T-cell (primary cell): ENCODE data around the gene TOMM7. TPM values are rescaled to one million over a fixed set of nuclear protein-coding genes. Genes with fewer than 3 reads are reported as not detected.

Experiments
- ATAC-seq, 4 experiments: fragments of 200-7000 bp in 3 of 4; fragments of 150-1000 bp in 1 of 4; cut with Tn5 transposase; replicated peaks in 1 of 4; 1 replicate in 3 of 4; 2 replicates in 1 of 4; pipeline ENCODE4 v1.10.0; 2021; ENCODE audit warnings: moderate library complexity in 3 of 4, mild to moderate bottlenecking in 2 of 4, moderate number of reproducible peaks in 1 of 4
- CTCF ChIA-PET, 2 donors: fragments of 300-600 bp; sonication (Branson Sonifier 250); formaldehyde crosslinking; loops; one replicate each; lab custom pipeline; 2022; ENCODE audit warnings: antibody characterized with exemption in 2 of 2; lab: Charles Lee
- POLR2A ChIA-PET, 2 donors: fragments of 300-600 bp; sonication (Branson Sonifier 250); formaldehyde crosslinking; loops; one replicate each; lab custom pipeline; 2022; ENCODE audit warnings: antibody characterized with exemption in 2 of 2; lab: Charles Lee
- DNase-seq, 35 experiments: peaks; one replicate each; pipeline versions ENCODE4 v3.0.0 to v3.0.0-alpha.2; 2013 to 2023
- H3K27ac ChIP-seq: one replicate; pipeline ENCODE4 v1.5.1; 2013; ENCODE audit warnings: low read length
- H3K27me3 ChIP-seq, 2 experiments: replicated peaks in 1 of 2; 1 replicate in 1 of 2; 2 replicates in 1 of 2; pipeline versions ENCODE4 v1.6.1 to v1.7.0; 2013; ENCODE audit warnings: low read length in 1 of 2, mixed read lengths in 1 of 2; ENCODE audit not compliant: control insufficient read depth in 2 of 2, insufficient read depth in 2 of 2; ENCODE audit errors: extremely low read depth in 1 of 2
- H3K36me3 ChIP-seq, 2 donors: 1 replicate in 1 of 2; 2 replicates in 1 of 2; pipeline versions ENCODE4 v1.6.1 to v1.7.0; 2013; ENCODE audit warnings: low read length in 1 of 2; ENCODE audit not compliant: control insufficient read depth in 2 of 2, insufficient read depth in 1 of 2; ENCODE audit errors: extremely low read depth in 1 of 2
- H3K4me1 ChIP-seq, 2 experiments: 1 replicate in 1 of 2; 2 replicates in 1 of 2; pipeline versions ENCODE4 v1.6.1 to v1.7.0; 2013; ENCODE audit warnings: low read length in 2 of 2, mixed read lengths in 1 of 2; ENCODE audit not compliant: insufficient read depth in 2 of 2, control insufficient read depth in 1 of 2; ENCODE audit errors: extremely low read depth in 1 of 2
- H3K4me3 ChIP-seq, 2 donors: 1 replicate in 1 of 2; 2 replicates in 1 of 2; pipeline versions ENCODE4 v1.5.1 to v1.7.0; 2013; ENCODE audit warnings: mild to moderate bottlenecking in 2 of 2, low read length in 1 of 2, moderate library complexity in 1 of 2; ENCODE audit not compliant: control insufficient read depth in 1 of 2; ENCODE audit errors: extremely low read depth in 1 of 2
- H3K9me3 ChIP-seq: 2 replicates; pipeline ENCODE4 v1.7.0; 2013
- H3K27ac Mint-ChIP-seq, 2 donors: one replicate each; pipeline ENCODE4 v1.8.0; 2020 to 2021; ENCODE audit warnings: mild to moderate bottlenecking in 2 of 2, mixed read lengths in 2 of 2
- H3K27me3 Mint-ChIP-seq, 2 donors: one replicate each; pipeline ENCODE4 v1.8.0; 2021 to 2022; ENCODE audit warnings: mixed read lengths in 2 of 2
- H3K36me3 Mint-ChIP-seq: one replicate; pipeline ENCODE4 v1.8.0; 2021; ENCODE audit warnings: mixed read lengths
- H3K4me1 Mint-ChIP-seq, 3 donors: one replicate each; pipeline ENCODE4 v1.8.0; 2020 to 2022; ENCODE audit warnings: mixed read lengths in 3 of 3, mild to moderate bottlenecking in 1 of 3
- H3K4me3 Mint-ChIP-seq, 3 donors: one replicate each; pipeline ENCODE4 v1.8.0; 2020 to 2022; ENCODE audit warnings: mild to moderate bottlenecking in 3 of 3, mixed read lengths in 3 of 3, moderate library complexity in 3 of 3
- H3K9me3 Mint-ChIP-seq, 3 donors: one replicate each; pipeline ENCODE4 v1.8.0; 2020 to 2022; ENCODE audit warnings: mixed read lengths in 3 of 3
- WGBS: methylation state at CpG from one replicate; pipeline ENCODE4 v1.1.5; 2013; ENCODE audit warnings: missing lambda C conversion rate; ENCODE audit not compliant: insufficient coverage; 5-methylcytosine and 5-hydroxymethylcytosine counted together
- total RNA-seq, 35 experiments: library from RNA in 6 of 35; stranded (reverse) in 6 of 35; fragments of 120-200 nt in 1 of 35; gene quantifications; one replicate each; pipeline versions ENCODE4 v1.2.1 to v1.2.4 and lab custom pipeline; 2013 to 2026

TOMM7 gene
- total RNA-seq, 5 donors from 2014 or later (not counting 1 experiment from before 2014, with no cell fraction given) = 532 to 695 (median 613) TPM

DNA sequence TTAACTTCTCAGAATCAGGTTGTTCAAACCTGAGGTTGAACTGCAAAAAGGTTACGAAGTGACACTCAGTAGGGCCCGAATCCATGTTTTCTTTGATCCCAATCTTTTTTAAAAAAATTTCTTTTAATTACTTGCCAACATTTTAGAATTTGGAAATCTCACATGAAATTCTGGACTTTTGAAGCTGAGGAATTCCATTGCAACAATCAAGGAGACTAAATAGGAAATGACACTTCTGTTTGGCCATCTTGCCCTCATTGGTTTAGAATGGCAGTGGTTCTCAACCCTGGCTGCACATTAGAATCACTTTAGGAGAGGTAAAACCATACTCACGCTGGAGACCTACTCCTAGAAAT, 471 bp upstream of the TOMM7 start:
- peaks cover 8 to 12% of the 10 kb centered on the region in 2 experiments for H3K27me3 ChIP-seq
- peaks cover 15 to 21% of the 10 kb centered on the region in 2 donors for H3K27me3 Mint-ChIP-seq
- no peaks in the 10 kb centered on the region for H3K9me3 ChIP-seq
- peak overlapping the region; percentile 93 to 99 (median 98) for H3K4me3 Mint-ChIP-seq
- peak overlapping the region; percentile 91 for H3K27ac ChIP-seq
- H3K27ac Mint-ChIP-seq = peak overlapping the region; percentile 97 to 99
- ATAC-seq (peak in 3 of 4 experiments; percentile 12 to 17 (median 14)), DNase-seq (peak in 1 of 35 experiments; percentile 4)
- H3K36me3 ChIP-seq = no peaks in the 10 kb centered on the region
- H3K36me3 Mint-ChIP-seq = peaks cover 2% of the 10 kb centered on the region
- ChIA-PET POLR2A (interaction anchor here in 1 of 2 donors (0.6 to 1.0 kb wide), 4 partner anchors 13 to 37 kb away, joined by 3 to 4 read pairs (median 3); no protein-coding TSS in a partner anchor), CTCF (interaction anchor here (0.7 to 1.9 kb wide), 5 partner anchors 30 to 905 kb away, joined by 3 to 8 read pairs (median 4); no protein-coding TSS in a partner anchor)
- H3K4me3 ChIP-seq = peak overlapping the region; percentile 99 to 100
- H3K4me1 Mint-ChIP-seq = peaks cover 38 to 41% (median 39%) of the 10 kb centered on the region in 3 donors
- H3K4me1 ChIP-seq = peaks cover 15 to 27% of the 10 kb centered on the region in 2 experiments
- H3K9me3 Mint-ChIP-seq = no peaks in the 10 kb centered on the region
- 40% methylated on average over 1 of the region's 3 CpGs for WGBS

DNA sequence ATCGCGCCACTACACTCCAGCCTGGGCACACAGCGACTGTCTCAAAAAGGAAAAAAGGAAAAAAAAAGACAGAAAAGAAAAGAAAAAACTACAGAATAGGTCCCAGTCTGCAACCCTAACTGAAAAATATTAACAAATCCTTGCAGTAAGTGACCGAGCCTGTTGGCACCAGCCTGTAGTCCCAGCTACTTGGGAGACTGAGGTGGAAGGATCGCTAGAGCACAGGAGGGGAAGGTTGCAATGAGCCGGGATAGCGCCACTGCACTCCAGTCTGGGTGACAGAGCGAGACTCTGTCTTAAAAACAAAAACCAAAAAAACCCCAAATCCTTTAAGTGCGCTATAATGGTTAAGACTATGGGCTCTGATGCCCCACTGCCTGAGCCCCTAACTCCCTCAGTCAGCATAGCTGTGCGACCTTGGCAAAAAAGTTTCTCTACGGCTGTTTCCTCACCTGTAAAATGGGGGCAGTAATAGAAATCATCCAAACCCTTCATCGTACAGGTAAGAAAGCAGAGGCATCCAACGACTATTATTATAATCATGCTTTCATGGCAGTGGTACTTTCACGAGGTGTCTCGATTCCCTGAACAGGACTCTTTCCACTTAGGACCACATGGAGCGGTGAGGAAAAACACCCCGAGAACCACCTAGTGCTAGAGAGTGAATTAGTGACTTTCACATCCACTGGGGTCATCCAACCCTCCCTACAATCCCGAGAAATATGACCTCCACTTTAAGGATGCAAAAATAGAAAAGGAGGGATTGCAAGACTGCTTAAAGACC, 755 bp downstream of the TOMM7 start:
- Histone ChIP-seq H3K27ac (peak overlapping the region; percentile 91), H3K4me3 (peak overlapping the region; percentile 99 to 100), H3K36me3 (peaks cover 0 to 10% of the 10 kb centered on the region in 2 donors), H3K4me1 (peaks cover 15 to 27% of the 10 kb centered on the region in 2 experiments), H3K27me3 (peaks cover 7 to 12% of the 10 kb centered on the region in 2 experiments), H3K9me3 (no peaks in the 10 kb centered on the region)
- Mint-ChIP-seq H3K27ac (peak overlapping the region; percentile 97 to 99), H3K27me3 (peaks cover 12 to 18% of the 10 kb centered on the region in 2 donors), H3K4me3 (peak overlapping the region; percentile 93 to 99 (median 98)), H3K4me1 (peaks cover 44 to 49% (median 45%) of the 10 kb centered on the region in 3 donors), H3K9me3 (no peaks in the 10 kb centered on the region), H3K36me3 (peaks cover 11% of the 10 kb centered on the region)
- DNase-seq (peak in 5 of 35 experiments; percentile 1 to 31 (median 3)), ATAC-seq (peak in 1 of 4 experiments; percentile 6)
- POLR2A ChIA-PET = interaction anchor here in 1 of 2 donors (0.5 kb wide), 1 partner anchor 36 kb away, joined by 3 read pairs; no protein-coding TSS in a partner anchor
- 32% methylated on average over 5 of the region's 18 CpGs for WGBS
- CTCF ChIA-PET = interaction anchor here in 1 of 2 donors (0.6 to 1.9 kb wide), 2 partner anchors 233 to 1437 kb away, joined by 3 to 8 read pairs; no protein-coding TSS in a partner anchor

DNA sequence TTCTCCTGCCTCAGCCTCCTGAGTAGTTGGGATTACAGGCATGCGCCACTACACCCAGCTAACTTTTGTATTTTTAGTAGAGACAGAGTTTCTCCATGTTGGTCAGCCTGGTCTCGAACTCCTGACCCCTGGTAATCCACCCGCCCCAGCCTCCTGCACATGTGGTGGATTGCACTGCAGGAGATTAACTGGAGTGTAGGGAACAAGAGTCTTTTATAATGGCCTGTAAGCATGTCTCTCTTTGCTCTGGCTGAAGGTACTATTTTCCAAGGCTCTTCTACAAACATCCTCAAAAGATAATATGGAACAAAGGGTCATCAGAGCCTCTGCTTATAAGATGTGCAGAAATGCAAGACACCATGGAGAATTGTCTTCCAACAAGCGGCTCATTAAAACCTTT, 3.2 kb downstream of the TOMM7 start:
- Histone ChIP-seq H3K4me1 (peaks cover 16 to 27% of the 10 kb centered on the region in 2 experiments), H3K27ac (no peak overlapping the region), H3K9me3 (no peaks in the 10 kb centered on the region), H3K4me3 (no peak overlapping the region), H3K36me3 (peaks cover 6 to 34% of the 10 kb centered on the region in 2 donors), H3K27me3 (peaks cover 0 to 6% of the 10 kb centered on the region in 2 experiments)
- no peak overlapping the region for H3K4me3 Mint-ChIP-seq
- H3K36me3 Mint-ChIP-seq = peaks cover 24% of the 10 kb centered on the region
- POLR2A ChIA-PET = no interaction called here
- ATAC-seq (no peak), DNase-seq (no peak)
- H3K4me1 Mint-ChIP-seq = peaks cover 51 to 65% (median 63%) of the 10 kb centered on the region in 3 donors
- no peak overlapping the region for H3K27ac Mint-ChIP-seq
- peaks cover 1 to 8% of the 10 kb centered on the region in 2 donors for H3K27me3 Mint-ChIP-seq
- WGBS = 100% methylated on average over 1 of the region's 4 CpGs
- H3K9me3 Mint-ChIP-seq = no peaks in the 10 kb centered on the region
- CTCF ChIA-PET = no interaction called here

DNA sequence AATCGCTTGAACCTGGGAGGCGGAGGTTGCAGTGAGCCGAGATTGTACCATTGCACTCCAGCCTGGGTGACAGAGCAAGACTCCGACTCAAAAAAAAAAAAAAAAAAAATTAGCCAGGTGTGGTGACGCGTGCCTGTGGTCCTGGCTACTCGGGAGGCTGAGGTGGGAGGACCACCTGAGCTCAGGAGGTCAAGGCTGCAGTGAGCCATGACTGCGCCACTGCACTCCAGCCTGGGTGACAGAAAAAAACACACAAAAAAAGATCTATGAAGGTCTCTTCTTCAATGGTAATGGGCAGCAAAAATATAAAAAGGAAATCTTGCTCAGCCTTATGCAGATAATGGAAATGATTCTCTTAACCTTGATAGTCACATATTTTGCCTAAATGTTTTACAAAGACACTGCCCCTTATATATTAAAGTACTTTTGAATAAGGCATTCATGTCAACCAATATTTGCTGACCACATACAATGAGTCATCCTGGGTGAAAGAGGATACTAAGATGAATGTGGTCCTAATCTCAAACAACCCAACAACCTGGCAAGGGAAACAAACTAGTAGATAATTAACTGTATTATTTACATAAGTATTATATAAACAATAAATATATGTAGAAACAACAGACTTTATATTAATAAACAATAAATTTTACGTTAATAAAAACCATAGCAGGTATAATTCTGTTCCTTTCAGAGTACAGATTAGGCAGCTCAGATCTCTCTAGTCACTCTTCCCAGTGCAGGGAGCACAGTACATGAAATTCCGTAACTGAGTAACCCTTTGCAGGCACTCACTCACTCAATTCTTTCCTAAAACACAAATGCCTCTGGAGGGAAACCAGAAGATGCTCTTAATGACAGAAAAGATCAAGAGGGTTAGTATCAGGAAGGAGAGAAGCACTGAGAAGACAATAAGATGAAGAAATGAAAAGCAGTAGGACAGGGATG, 8.1 kb downstream of the TOMM7 start:
- Mint-ChIP-seq H3K36me3 (peaks cover 46% of the 10 kb centered on the region), H3K4me3 (no peak overlapping the region), H3K9me3 (no peaks in the 10 kb centered on the region), H3K4me1 (peaks cover 22 to 35% (median 34%) of the 10 kb centered on the region in 3 donors), H3K27me3 (no peaks in the 10 kb centered on the region), H3K27ac (no peak overlapping the region)
- Histone ChIP-seq H3K4me3 (no peak overlapping the region), H3K36me3 (peaks cover 6 to 55% of the 10 kb centered on the region in 2 donors), H3K27me3 (no peaks in the 10 kb centered on the region), H3K9me3 (no peaks in the 10 kb centered on the region), H3K4me1 (peaks cover 0 to 2% of the 10 kb centered on the region in 2 experiments), H3K27ac (no peak overlapping the region)
- WGBS = 100% methylated on average over 2 of the region's 10 CpGs
- CTCF ChIA-PET = interaction anchor here in 1 of 2 donors (0.6 to 0.7 kb wide), 2 partner anchors 35 to 145 kb away, joined by 3 to 4 read pairs; no protein-coding TSS in a partner anchor
- no peak for ATAC-seq
- DNase-seq = no peak
- POLR2A ChIA-PET = interaction anchor here (0.6 kb wide), 2 partner anchors 199 to 318 kb away, joined by 3 to 5 read pairs; no protein-coding TSS in a partner anchor

DNA sequence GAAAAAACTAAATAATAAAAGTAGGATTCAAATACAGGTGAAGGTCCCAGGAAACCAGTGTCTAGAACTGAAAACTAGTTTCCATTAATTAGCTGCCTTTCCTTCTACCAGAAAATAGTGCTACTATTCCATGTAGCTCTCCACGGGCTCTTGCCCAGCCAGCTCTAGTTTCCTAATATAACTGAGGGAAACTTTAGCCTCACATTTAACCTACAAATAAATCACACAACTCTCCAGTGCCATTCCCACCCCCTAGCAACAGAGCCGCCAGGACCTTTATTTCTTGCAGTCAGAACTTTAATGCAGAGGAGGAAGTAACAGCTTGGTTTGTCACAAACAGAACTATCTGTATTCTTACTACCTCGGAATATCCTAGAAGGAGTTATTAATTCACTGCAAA, 10.3 kb downstream of the TOMM7 start:
- CTCF ChIA-PET = interaction anchor here in 1 of 2 donors (0.5 kb wide), 1 partner anchor 21 kb away, joined by 3 read pairs; no protein-coding TSS in a partner anchor
- DNase-seq (no peak), ATAC-seq (no peak)
- Mint-ChIP-seq H3K36me3 (peaks cover 37% of the 10 kb centered on the region), H3K9me3 (no peaks in the 10 kb centered on the region), H3K4me3 (no peak overlapping the region), H3K27me3 (no peaks in the 10 kb centered on the region), H3K27ac (no peak overlapping the region), H3K4me1 (peaks cover 7 to 19% (median 19%) of the 10 kb centered on the region in 3 donors)
- Histone ChIP-seq H3K27ac (no peak overlapping the region), H3K4me1 (peaks cover 0 to 2% of the 10 kb centered on the region in 2 experiments), H3K36me3 (peaks cover 6 to 50% of the 10 kb centered on the region in 2 donors), H3K4me3 (no peak overlapping the region), H3K9me3 (no peaks in the 10 kb centered on the region), H3K27me3 (no peaks in the 10 kb centered on the region)
- POLR2A ChIA-PET = interaction anchor here in 1 of 2 donors (0.6 kb wide), 1 partner anchor 99 kb away, joined by 3 read pairs; no protein-coding TSS in a partner anchor
- 83% methylated on average over 1 of the region's 3 CpGs for WGBS
